MM.1S (cell line): Measurements from ENCODE around the gene ATP13A1.

Source experiments
- CTCF ChIP-seq: fragments of 300-600 bp; sonication (generic); IDR thresholded peaks from 2 replicates; pipeline ENCODE4 v1.5.1; 2016; ENCODE audit warnings: antibody characterized with exemption, low read length, mixed read lengths
- EZH2 ChIP-seq: fragments of 300-600 bp; sonication (generic); optimal IDR thresholded peaks from 2 replicates; pipeline ENCODE3; 2017; ENCODE audit warnings: low read depth, mild to moderate bottlenecking, antibody characterized with exemption, low read length, mixed read lengths
- EZH2phosphoT487 ChIP-seq: fragments of 300-600 bp; sonication (generic); IDR thresholded peaks from 2 replicates; pipeline ENCODE4 v1.6.1; 2018; ENCODE audit warnings: antibody characterized with exemption, low read length

GRCh38 chr19:19654441-19654840 lies 9.0 kb downstream of the ATP13A1 start:
- TF ChIP-seq EZH2phosphoT487 (no peak), CTCF (no peak), EZH2 (no peak)
